Measurements from ENCODE around the gene PDZRN3. TPM values are rescaled to one million over a fixed set of nuclear protein-coding genes. Genes with fewer than 3 reads are reported as not detected.

Gene PDZRN3
- total and polyA plus RNA-seq, 4 donors = 0.69 to 1.8 (median 0.92) TPM

- Histone ChIP-seq H3K36me3 (ENCODE audit: control insufficient read depth in 4 of 4, insufficient read depth in 3 of 4, low read depth in 1 of 4, low read length in 3 of 4) (no peaks in the 10 kb centered on the region), H3K4me3 (ENCODE audit: low read depth in 1 of 3, low read length in 3 of 3) (no peak overlapping the region), H3K27ac (ENCODE audit: low read depth in 1 of 2, low read length in 2 of 2) (no peak overlapping the region), H3K4me1 (ENCODE audit: control insufficient read depth in 4 of 4, insufficient read depth in 4 of 4, low read length in 3 of 4) (no peaks in the 10 kb centered on the region), H3K9me3 (ENCODE audit: control insufficient read depth in 4 of 4, low read length in 3 of 4) (peaks cover 0 to 2% (median 1%) of the 10 kb centered on the region in 4 donors), H3K27me3 (ENCODE audit: control insufficient read depth in 4 of 4, insufficient read depth in 4 of 4, low read length in 3 of 4) (no peaks in the 10 kb centered on the region), H3K9ac (ENCODE audit: low read depth in 1 of 2, low read length in 2 of 2) (no peak overlapping the region)
- TF ChIP-seq, protein P1, sequence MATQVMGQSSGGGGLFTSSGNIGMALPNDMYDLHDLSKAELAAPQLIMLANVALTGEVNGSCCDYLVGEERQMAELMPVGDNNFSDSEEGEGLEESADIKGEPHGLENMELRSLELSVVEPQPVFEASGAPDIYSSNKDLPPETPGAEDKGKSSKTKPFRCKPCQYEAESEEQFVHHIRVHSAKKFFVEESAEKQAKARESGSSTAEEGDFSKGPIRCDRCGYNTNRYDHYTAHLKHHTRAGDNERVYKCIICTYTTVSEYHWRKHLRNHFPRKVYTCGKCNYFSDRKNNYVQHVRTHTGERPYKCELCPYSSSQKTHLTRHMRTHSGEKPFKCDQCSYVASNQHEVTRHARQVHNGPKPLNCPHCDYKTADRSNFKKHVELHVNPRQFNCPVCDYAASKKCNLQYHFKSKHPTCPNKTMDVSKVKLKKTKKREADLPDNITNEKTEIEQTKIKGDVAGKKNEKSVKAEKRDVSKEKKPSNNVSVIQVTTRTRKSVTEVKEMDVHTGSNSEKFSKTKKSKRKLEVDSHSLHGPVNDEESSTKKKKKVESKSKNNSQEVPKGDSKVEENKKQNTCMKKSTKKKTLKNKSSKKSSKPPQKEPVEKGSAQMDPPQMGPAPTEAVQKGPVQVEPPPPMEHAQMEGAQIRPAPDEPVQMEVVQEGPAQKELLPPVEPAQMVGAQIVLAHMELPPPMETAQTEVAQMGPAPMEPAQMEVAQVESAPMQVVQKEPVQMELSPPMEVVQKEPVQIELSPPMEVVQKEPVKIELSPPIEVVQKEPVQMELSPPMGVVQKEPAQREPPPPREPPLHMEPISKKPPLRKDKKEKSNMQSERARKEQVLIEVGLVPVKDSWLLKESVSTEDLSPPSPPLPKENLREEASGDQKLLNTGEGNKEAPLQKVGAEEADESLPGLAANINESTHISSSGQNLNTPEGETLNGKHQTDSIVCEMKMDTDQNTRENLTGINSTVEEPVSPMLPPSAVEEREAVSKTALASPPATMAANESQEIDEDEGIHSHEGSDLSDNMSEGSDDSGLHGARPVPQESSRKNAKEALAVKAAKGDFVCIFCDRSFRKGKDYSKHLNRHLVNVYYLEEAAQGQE (IDR thresholded peaks at IDR 0.05) = no peak
- TF ChIP-seq FOXA1 (IDR thresholded peaks at IDR 0.05) (no peak), NR2F2 (IDR thresholded peaks at IDR 0.05) (no peak), FOXA2 (IDR thresholded peaks at IDR 0.05) (no peak), ATF3 (IDR thresholded peaks at IDR 0.05) (no peak), SP1 (IDR thresholded peaks at IDR 0.05) (no peak), YY1 (IDR thresholded peaks at IDR 0.05) (no peak), RXRA (IDR thresholded peaks at IDR 0.05) (no peak), GABPA (IDR thresholded peaks at IDR 0.05 in 1 of 2, conservative IDR thresholded peaks at IDR 0.05 in 1 of 2) (no peak), JUND (IDR thresholded peaks at IDR 0.05) (no peak), EGR1 (IDR thresholded peaks at IDR 0.05; ENCODE audit: low read depth in 2 of 2) (no peak), HNF4A (conservative IDR thresholded peaks at IDR 0.05) (no peak), HNF4G (IDR thresholded peaks at IDR 0.05) (no peak)
- TF ChIP-seq, protein P2, sequence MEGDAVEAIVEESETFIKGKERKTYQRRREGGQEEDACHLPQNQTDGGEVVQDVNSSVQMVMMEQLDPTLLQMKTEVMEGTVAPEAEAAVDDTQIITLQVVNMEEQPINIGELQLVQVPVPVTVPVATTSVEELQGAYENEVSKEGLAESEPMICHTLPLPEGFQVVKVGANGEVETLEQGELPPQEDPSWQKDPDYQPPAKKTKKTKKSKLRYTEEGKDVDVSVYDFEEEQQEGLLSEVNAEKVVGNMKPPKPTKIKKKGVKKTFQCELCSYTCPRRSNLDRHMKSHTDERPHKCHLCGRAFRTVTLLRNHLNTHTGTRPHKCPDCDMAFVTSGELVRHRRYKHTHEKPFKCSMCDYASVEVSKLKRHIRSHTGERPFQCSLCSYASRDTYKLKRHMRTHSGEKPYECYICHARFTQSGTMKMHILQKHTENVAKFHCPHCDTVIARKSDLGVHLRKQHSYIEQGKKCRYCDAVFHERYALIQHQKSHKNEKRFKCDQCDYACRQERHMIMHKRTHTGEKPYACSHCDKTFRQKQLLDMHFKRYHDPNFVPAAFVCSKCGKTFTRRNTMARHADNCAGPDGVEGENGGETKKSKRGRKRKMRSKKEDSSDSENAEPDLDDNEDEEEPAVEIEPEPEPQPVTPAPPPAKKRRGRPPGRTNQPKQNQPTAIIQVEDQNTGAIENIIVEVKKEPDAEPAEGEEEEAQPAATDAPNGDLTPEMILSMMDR (IDR thresholded peaks at IDR 0.05; ENCODE audit: low read depth, low read length, missing input control) = no peak
- TF ChIP-seq, protein P3, sequence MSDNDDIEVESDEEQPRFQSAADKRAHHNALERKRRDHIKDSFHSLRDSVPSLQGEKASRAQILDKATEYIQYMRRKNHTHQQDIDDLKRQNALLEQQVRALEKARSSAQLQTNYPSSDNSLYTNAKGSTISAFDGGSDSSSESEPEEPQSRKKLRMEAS (IDR thresholded peaks at IDR 0.05) = no peak
- DNase-seq (ENCODE audit: low spot score) = no peak
- 80% methylated on average over 4 of the region's 4 CpGs for WGBS
Observed at GRCh38 chr3:73385568-73385967, 239.2 kb downstream of the PDZRN3 start.

GRCh38 chr3:73384091-73384906 lies 240.4 kb downstream of the PDZRN3 start:
- H3K4me1 ChIP-seq (ENCODE audit: control insufficient read depth in 4 of 4, insufficient read depth in 4 of 4, low read length in 3 of 4) = no peaks in the 10 kb centered on the region
- H3K27me3 ChIP-seq (ENCODE audit: control insufficient read depth in 4 of 4, insufficient read depth in 4 of 4, low read length in 3 of 4) = no peaks in the 10 kb centered on the region
- WGBS = 85% methylated on average over 66 of the region's 66 CpGs
- H3K9me3 ChIP-seq (ENCODE audit: control insufficient read depth in 4 of 4, low read length in 3 of 4) = peaks cover 0 to 2% (median 1%) of the 10 kb centered on the region in 4 donors
- H3K36me3 ChIP-seq (ENCODE audit: control insufficient read depth in 4 of 4, insufficient read depth in 3 of 4, low read depth in 1 of 4, low read length in 3 of 4) = no peaks in the 10 kb centered on the region
- H3K27ac ChIP-seq (ENCODE audit: low read depth in 1 of 2, low read length in 2 of 2) = no peak overlapping the region
- H3K4me3 ChIP-seq (ENCODE audit: low read depth in 1 of 3, low read length in 3 of 3) = peak overlapping the region in 1 of 3 donors; percentile 35
- DNase-seq (ENCODE audit: low spot score) = no peak
- H3K9ac ChIP-seq (ENCODE audit: low read depth in 1 of 2, low read length in 2 of 2) = no peak overlapping the region
- TF ChIP-seq JUND (IDR thresholded peaks at IDR 0.05) = no peak
- TF ChIP-seq TAF1 (conservative IDR thresholded peaks at IDR 0.05) = no peak
- TF ChIP-seq SP1 (IDR thresholded peaks at IDR 0.05) = no peak
- TF ChIP-seq ZBTB33 (IDR thresholded peaks at IDR 0.05) = no peak
